Hematopoietic multipotent progenitor cell treated with erythropoietin and hydrocortisone succinate and interleukin-3 and kit ligand, for 15 days (in vitro differentiated cells): ENCODE data around the gene SH2B3.

Source experiments
- DNase-seq: peaks from one replicate; pipeline ENCODE4 v3.0.0-alpha.2; 2015; ENCODE audit warnings: low spot score

The SH2B3 gene

GRCh38 chr12:111409403-111409779 is 3.7 kb downstream of the SH2B3 start:
- no peak for DNase-seq

DNA sequence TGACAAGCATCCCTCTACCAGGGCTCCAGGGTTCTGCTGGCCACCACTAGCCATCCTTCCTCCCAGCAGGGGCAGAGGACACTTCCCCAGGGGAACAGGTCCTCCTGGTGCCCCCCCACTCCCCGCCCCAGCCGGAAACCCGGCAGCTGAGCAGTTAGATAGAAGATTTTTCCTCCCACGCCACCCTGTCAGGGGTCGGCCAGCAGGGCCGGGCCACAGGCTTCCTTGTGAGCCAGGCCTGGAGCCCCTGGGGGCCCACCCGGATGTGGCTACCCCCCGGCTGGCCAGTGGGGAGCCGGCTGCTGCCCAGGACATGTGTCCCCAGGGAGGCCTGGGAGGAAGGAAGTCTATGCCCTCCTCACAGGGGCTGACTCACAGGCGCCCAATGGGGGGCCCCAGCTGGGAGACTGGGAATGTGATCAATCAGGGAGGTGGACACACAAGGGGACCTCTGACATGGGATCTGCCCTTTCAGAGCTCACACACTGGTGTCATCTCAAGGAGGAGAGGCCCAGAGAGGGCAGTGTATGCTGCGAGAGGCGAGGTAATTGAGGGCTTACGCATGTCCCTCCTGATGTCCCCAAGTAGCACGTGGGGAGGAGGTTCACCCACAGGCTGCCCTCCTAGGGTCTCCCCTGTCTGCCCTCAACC is 4.2 kb downstream of the SH2B3 start:
- no peak for DNase-seq

- DNase-seq = no peak
Observed at GRCh38 chr12:111410431-111411184, 4.9 kb downstream of the SH2B3 start.

DNA sequence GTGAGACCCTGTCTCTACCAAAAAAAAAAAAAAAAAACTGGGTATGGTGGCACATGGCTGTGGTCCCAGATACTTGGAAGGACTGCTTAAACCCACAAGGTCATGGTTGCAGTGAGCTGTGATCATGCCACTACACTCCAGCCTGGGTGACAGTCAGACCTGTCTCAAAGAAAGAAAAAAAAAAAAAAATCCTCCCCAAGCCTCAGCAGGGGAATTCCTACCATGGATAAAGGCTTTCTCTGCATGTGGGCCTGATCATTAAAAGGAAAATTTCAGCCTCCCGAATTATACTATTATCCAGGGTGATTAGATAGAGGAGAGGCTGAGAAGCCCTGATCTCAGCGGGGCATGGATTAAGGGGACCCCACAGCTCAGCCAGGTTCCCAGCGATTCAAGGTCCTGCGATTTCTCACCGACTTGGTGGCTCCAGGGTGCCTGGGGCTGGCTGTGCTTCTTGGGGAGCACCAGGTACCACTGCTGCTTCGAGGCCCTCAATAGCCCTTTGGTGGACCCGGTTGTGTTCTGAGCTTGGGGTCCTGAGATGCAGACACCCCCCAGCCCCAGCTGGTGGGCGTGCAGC is 5.6 kb downstream of the SH2B3 start:
- no peak for DNase-seq

DNA sequence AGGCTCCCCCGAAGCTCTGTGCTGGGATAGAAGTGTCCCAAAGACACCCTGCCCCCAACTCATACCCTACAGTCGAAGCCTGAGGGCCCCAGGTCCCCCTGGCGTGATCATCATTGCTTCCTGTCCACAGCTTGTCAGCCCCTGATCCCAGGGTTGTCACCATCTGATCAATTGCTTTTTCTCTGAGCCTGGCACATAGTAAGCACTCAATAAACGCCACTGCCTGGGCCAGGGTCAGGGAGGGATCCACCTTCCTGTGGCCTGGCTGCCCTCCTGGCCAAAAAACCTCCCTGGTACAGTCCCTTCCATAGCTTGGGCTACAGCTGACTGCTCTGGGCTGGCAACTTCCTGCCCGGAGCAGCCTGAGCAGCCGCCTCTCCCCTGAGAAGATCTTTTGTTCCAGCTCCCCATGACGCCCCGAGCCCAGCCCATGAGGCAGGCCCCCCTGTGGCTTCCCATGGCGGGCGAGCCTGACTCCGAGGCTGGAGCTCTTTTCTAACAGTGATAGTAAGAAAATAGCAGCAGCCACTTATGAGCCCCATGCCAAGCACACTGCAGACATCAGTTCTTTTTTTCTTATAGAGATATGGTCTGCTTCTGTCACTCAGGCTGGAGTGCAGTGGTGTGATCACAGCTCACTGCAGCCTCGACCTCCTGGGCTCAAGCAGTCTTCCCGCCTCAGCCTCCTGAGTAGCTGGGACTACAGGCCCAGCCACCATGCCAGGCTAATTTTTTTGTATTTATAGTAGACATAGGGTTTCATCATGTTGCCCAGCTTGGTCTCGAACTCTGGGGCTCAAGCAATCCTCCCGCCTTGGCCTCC is 6.5 kb downstream of the SH2B3 start:
- DNase-seq = no peak

- peak; percentile 70 for DNase-seq
Observed at GRCh38 chr12:111412830-111413441, 7.2 kb downstream of the SH2B3 start.

- DNase-seq = no peak
Observed at GRCh38 chr12:111413442-111414086, 7.8 kb downstream of the SH2B3 start.

DNA sequence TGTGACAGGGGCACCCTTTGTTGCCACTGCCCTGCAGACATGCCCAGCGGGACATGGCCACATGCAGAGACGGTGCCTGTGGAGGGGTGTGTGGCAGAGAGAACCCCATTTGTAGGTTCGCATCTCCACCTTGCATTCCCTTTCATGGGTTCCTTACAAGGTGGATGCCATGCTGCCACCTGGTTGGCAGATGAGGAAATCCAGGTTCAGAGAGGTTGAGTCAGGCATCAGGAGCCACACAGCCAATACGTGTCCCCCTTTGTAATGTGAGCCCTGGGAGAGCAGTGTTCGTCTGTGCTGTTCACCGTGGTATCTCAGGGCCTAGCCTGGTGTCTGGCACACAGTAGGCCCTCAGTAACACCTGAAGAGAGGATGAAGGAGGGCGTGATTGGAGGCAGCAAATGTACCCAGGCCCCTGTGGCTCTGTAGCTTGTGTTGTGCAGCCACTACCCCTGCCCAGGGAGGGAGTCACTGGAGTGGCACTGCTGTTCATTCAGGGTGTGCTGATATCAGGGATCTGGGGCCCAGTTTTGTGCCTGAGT is 9.1 kb downstream of the SH2B3 start:
- no peak for DNase-seq

- DNase-seq = no peak
Observed at GRCh38 chr12:111417290-111417689, 11.6 kb downstream of the SH2B3 start.

- no peak for DNase-seq
Observed at GRCh38 chr12:111417784-111418593, 12.3 kb downstream of the SH2B3 start.

- DNase-seq = no peak
Observed at GRCh38 chr12:111418594-111418880, 12.8 kb downstream of the SH2B3 start.

DNA sequence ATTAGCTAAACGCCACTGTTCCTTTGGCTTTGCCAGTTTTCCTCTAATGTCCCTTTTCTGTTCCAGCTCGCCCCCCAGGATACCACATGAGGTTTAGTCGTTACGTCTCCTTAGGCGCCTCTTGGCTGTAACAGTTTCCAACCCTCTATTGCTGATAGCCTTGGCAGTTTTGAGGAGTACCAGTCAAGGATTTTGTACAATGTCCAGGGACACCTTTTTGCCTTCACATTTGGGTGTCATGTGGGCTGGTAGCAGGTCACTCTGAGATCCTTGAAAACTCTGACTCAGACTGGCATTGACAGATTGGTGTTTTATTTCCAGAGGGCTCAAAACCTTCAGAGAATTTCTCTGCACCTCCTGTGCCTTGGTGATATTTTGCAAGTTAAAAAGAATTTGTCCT is 14.1 kb downstream of the SH2B3 start:
- DNase-seq = no peak

GRCh38 chr12:111420494-111420893 is 14.8 kb downstream of the SH2B3 start:
- no peak for DNase-seq

DNA sequence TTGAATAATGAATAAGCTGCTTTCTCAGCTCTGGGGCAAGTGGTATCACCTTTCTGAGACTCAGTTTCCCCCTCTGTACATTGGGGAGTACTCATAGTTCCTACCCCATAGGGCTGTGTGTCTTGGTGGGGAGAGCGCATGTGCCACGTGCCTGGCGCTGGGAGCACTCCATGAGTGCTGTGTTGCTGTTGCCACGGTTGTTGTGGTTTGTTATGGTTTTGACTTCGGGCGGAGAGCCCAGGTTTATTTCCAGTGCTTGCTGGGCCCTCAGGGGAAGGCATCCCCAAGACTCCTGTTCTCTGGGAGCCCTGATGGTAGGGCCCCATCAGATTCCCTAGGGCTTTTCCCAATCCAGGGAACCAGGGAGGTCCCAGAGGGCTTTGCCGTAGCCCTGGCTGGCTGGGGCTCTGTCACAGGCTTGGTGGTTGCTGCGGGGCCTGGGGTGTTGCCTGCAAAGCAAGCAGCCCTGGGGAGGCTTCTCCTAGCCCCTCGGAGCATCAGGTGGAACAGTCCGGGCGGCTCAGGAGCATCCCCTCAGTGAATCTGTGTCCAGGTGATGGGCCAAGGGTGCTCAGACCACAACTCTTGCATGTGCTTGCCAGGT is 18.6 kb downstream of the SH2B3 start:
- DNase-seq = no peak

DNA sequence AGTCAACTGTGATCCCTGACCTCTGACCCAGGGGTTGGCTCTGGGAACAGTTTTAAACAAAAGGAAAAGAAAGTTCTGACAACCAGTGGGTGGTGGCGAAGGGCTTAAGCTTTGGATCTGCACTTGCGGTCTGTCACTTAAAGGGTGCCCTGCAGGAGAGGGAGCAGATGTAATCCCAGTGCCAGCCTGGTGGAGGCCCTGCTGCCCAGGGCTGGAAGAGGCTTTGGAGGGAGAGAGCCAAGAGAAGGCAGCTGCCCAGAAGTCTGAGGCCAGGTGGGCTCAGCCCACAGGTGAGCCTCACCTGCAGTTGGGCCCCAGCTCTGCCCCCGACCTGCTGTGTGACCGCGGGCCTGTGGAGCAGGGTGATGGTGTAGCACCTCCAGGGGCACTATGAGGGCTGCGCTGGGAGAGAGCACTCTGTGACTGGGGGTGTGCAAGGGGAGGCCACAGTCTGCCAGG is 19.1 kb downstream of the SH2B3 start:
- no peak for DNase-seq

DNA sequence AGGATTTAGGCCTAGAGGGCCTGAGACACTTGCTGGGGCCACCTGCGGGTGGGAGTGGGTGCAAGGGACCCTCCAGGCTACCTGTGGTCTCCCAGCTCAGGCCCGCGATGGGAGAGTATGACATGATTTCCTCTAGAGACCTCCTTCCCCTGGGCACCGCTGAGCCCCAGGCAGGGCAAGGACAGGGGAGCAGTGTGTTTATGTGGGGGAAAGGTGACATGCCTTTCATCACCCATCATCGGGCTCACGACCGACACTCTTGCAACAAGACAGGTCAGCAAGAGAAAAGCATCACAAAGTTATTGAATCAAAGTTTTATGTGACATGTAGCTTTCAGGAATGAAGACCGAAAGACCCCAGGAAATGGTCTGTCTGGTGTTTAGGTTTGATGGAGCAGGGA is 19.9 kb downstream of the SH2B3 start:
- no peak for DNase-seq

DNA sequence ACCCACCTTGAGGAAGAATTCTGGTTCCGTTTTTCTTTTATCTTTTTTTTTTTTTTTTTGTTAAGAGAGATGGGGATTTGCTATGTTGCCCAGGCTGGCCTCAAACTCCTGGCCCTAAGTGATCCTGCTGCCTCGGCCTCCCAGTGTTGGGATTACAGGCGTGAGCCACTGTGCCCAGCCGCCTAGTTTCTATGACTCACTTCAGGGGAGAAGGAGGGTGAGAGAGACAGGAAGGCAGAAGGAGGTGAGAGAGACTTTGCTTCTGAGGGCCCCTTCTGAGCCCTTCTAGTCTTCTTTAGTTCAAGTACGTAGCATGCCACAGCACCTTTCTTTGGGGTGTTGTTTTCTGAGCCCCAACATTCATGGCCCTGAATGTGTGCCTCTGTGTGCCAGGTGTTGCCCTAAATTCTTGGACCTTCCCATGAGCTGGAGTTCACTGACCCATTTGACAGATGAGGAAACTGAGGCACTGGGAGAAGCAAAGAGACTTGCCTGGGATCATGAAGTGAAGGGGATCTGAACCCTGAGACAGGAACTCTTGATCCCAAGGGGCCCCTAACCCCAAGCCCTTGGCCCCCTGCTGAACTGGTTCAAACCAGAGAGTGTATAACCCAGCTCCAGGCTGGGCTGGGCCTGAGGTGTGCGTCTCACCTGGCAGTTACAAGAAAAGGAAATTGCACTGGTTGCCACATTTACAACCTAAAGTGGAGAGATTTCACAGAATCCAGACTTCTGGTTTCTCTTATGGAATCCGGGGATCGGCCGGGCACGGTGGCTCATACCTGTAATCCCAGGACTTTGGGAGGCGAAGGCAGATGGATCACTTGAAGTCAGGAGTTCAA is 20.8 kb downstream of the SH2B3 start:
- DNase-seq = no peak

DNA sequence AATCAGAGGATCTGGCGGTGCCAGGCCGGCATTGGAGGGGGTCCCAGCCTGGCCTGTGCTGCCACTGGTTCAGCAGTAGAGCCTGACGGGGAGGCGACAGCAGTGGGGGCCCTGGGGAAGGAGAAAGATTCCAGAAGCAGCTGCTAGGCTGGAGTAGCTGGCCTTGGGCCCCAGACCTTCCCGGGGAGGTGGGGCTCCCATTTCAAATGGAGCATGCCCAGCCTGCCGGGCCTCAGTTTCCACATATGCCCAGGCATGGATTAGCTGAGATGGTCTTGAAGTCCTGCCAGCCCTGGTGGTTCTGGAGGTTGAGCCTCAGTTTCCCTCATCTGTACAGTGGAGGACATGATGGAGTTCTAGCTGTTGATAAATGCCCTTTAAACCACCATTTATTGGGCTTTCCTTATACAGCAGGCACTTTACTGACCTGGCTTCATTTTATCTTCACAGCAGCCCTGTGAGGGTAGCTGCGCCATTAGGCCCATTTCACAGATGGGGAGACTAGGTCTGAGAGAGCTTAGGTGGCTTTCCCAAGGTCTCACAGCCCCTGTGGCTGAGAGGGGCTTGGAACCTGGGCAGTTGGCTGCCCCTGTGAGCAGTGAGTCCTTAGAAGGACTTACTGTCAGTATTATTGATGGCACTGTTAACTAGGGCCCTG is 21.8 kb downstream of the SH2B3 start:
- no peak for DNase-seq
